GM21367 (cell line): Measurements from ENCODE around the gene TPCN1.

Source experiments
- ATAC-seq: cut with Tn5 transposase; IDR thresholded peaks from one replicate; pipeline ENCODE4 v1.9.1; 2021; ENCODE audit not compliant: unreplicated experiment

Gene TPCN1

GRCh38 chr12:113278633-113279032 is 57.4 kb downstream of the TPCN1 start:
- ATAC-seq = no peak

DNA sequence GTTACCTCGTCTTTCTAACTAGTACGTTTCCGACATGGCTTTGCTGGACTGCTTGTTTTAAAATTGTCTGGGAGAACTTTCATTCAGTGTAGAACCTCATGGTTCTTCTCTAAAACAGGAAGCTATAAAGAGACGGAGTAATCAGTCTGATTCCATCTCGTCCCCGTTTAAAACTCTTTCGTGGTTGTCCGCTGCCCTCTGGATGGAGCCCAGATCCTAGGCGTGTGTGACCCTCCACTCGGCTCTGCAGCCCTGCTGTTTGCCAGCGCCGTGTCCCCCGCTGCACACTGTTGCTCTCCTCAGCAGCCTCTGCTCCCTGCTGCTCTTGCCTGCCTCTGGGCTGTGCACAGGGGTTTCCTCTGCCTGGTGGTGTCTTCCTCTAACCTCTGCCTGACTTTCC is 63.5 kb downstream of the TPCN1 start:
- no peak for ATAC-seq

DNA sequence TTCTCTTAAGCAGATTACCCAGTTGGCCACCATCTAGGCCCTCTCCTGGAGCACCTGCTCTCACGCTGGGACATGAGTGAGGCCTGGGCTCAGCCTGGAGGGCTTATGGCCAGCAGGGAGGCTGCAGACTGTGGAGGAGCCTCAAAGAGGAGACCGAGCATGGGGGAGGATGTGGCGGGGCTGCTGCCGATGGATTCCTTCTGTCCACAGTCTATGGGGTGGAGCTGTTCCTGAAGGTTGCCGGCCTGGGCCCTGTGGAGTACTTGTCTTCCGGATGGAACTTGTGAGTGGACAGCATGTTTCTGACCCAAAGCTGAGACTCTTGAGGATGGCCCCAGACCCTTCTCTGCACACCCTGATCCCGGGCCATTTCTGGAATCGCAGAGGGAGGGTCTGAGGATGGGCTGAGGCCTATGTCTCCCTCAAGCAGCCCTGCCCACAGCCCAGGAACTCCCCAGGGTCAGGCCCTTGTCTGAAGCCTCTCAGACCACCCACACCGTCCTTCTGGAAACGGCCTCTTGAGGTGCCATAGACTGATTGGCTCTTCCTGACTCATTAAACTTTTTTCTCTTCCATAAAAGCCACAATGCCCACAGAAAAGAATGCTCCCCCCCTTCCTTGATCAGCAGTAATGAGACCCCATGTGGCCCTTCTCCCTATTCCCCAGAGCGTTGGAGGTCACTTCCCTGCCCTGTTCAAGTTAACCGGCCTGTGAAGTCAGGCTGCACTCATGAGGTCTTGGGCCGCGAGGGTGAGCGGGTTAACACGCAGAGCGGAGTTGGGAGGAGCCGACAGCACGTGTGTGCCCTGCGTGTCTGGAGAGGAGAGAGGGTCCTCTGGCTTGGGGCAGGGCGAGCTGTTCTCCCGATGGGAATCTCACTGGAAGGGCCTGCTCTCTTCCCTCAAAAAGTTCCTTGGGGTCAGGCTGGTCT is 64.7 kb downstream of the TPCN1 start:
- ATAC-seq = no peak

GRCh38 chr12:113286712-113287111 is 65.4 kb downstream of the TPCN1 start:
- ATAC-seq = no peak

DNA sequence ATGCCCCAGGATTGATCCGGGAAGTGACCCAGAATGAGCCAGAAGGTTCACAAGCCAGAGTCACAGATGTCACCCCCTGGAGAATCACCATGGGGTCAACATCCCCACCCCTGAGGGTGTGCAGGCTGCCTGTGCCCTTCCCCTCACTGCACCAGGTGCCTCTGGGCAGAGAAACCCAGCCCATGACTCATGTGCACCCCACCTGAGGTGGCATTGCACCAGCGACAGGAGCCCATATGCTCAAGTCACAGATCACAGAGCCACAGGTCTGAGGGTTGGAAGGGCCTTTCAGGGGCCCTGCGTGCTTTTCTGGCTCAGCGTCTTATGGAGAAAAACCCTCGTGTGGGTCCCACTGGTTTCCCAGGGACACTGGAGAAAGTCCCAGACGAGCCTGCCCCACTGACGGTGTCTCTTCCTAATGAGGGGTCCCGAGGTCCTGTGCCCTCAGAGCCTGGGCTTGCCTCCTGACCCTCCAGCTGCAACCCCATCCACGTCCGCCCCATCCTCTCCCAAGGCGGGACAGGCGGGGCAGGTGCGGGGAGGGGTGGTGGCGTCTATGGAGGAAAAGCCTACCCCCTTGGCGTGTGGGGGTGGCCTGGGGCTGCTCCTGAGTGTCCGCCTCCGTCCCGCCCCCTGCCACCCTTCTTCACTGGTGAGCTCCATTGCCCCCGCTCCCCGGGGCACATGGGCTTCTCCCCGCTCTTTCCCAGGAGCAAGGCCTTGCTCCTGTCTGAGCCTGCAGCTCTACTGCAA is 66.1 kb downstream of the TPCN1 start:
- no peak for ATAC-seq

DNA sequence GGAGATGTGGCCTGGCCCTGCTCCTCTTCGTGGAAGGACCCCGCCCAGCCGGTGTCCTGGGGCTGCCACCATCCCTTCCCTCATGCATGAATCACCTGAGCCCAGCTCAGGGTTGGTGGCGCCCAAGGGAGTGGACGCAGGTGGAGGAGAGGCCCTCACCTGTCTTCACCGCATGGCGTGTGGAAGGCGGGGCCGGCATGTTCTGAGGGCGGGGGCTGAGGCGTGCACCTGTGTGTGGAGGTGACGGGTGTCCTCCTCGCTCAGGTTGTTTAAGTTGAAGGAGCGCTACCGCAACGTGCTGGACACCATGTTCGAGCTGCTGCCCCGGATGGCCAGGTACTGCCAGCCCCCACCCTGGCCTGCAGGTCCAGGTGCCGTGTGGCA is 66.6 kb downstream of the TPCN1 start:
- ATAC-seq = no peak

DNA sequence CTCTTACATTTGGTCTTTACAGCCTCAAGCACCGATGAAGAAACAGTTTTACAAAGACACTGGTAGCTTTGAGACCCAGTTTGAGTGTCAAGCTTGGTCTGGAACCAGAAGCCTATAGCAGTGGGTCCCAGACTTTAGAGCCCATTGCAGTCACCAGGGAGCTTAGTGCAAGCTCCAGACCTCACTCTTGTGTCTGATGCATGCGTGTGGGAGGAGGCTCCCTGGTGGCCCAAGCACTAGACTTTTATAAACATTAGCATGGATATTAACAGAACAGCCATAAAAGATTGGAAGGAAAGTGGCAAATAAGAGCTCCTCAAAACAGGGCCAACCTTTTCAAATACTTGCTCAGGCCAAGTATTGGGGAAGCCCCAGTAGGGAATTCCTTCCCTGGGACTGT is 68.1 kb downstream of the TPCN1 start:
- no peak for ATAC-seq

DNA sequence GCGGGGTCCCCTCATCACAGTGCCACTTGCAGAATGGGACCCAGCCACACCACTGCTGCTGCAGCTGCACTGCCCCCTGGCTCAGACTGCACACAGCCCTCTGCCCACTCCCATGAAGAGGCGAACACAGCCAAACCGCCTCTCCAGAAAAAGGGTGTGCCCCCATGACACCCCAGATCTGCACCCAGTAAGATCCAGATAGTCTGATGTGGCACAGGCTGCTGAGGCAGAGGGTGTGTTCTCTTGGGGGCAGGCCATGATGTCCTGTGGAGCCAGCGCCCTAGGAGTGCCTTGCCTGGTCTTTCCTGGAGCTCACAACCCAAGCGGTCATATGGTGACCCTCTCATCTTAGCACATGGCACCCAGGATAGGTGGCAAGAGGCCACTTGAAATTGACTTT is 69.2 kb downstream of the TPCN1 start:
- ATAC-seq = no peak

DNA sequence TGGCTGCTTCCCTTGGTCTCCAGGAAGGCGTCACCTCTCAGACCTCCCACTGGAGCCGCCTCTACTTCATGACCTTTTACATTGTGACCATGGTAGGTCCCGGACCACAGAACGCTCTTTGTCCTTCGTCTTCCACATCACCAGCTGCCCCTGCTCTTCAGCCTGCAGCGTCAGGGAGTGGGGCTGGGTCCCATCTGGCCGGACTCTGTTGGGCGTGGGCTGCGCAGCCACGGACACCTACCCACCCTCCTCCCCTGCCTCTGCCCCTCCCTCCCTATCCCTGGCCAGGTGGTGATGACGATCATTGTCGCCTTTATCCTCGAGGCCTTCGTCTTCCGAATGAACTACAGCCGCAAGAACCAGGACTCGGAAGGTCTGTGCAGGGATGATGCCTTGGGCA is 70.3 kb downstream of the TPCN1 start:
- no peak for ATAC-seq

GRCh38 chr12:113292091-113292490 is 70.8 kb downstream of the TPCN1 start:
- ATAC-seq = no peak

- ATAC-seq = no peak
Measured at GRCh38 chr12:113292547-113292946, 71.3 kb downstream of the TPCN1 start.

GRCh38 chr12:113293100-113293499 is 71.8 kb downstream of the TPCN1 start:
- ATAC-seq = no peak

GRCh38 chr12:113295886-113296556 is 74.8 kb downstream of the TPCN1 start:
- ATAC-seq = no peak

DNA sequence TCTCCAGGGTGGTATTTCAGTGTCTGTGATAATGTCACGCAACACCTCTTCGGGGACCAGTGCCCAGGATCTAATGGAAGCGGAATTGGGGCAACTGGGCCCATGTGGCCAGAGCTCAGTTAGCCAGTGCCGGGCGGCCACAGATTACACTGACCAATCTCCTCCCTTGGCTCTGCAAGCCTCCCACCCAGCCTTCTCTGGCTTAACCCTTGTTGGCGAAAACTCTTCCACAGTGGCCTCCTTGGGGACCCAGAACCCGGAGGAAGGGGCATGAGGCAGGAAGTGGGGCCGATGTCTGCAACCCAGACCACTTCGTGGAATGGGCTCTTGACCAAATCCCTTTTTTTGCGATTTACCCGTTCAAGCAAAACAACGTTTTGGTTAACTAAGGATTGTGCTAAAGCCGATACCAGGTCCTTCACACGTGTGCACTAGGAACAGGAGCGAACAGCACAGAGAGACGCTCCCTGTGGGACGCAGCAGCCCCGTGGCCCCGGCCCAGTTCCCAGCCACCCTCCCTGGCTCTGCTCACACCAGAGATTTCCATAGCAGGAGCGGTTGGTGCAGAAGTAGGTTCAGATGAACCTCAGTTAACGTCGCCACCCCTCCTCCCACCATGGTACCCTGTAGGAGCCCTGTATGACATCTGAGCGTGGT is 75.4 kb downstream of the TPCN1 start:
- ATAC-seq = no peak

- no peak for ATAC-seq
Measured at GRCh38 chr12:113297214-113297587, 75.9 kb downstream of the TPCN1 start.

- ATAC-seq = no peak
Measured at GRCh38 chr12:113297621-113298471, 76.6 kb downstream of the TPCN1 start.

DNA sequence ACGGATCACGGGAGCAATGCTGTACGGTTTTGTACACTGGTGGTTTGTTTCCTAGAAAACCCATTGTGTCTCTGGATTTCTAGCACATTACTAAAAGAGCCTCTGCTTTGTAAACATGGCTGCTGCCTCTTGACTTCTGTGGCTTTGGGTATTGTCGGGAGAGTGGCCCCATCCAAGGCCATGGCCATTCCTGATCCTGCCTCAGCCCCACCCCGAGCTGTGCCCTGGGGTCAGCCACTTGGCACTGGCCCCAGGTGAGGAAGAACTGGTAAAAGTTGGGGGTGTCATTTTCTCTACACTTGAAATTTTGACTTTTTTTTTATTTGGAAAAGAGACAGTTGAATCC is 77.2 kb downstream of the TPCN1 start:
- ATAC-seq = no peak

- no peak for ATAC-seq
Measured at GRCh38 chr12:113298861-113299545, 77.7 kb downstream of the TPCN1 start.

GRCh38 chr12:113299619-113300237 is 78.5 kb downstream of the TPCN1 start:
- ATAC-seq = no peak
